Activated B cell treated with CpG ODN at 0.5 μM for 24 hours (primary cell): ENCODE data around the gene ENPP3. TPM values are rescaled to one million over a fixed set of nuclear protein-coding genes. Genes with fewer than 3 reads are reported as not detected.

Experiments used
- ATAC-seq: fragments of 200-7000 bp; cut with Tn5 transposase; one replicate; pipeline ENCODE4 v1.10.0; 2021; ENCODE audit warnings: low read depth, mild to moderate bottlenecking, moderate library complexity
- CTCF ChIA-PET: fragments of 350-600 bp; sonication (Branson Sonifier 250); formaldehyde crosslinking; loops from one replicate; lab custom pipeline; 2021; ENCODE audit warnings: antibody characterized with exemption; lab: Charles Lee
- POLR2A ChIA-PET: fragments of 350-600 bp; sonication (Branson Sonifier 250); formaldehyde crosslinking; loops from one replicate; lab custom pipeline; 2021; ENCODE audit warnings: antibody characterized with exemption; lab: Charles Lee
- DNase-seq: peaks from one replicate; pipeline ENCODE4 v3.0.0; 2022
- H3K27ac Mint-ChIP-seq: one replicate; pipeline ENCODE4 v1.8.0; 2020; ENCODE audit warnings: mixed read lengths
- H3K27me3 Mint-ChIP-seq: one replicate; pipeline ENCODE4 v1.8.0; 2021; ENCODE audit warnings: mixed read lengths
- H3K36me3 Mint-ChIP-seq: one replicate; pipeline ENCODE4 v1.8.0; 2021; ENCODE audit warnings: low read depth, mixed read lengths
- H3K4me1 Mint-ChIP-seq: one replicate; pipeline ENCODE4 v1.8.0; 2021; ENCODE audit warnings: mixed read lengths
- H3K4me3 Mint-ChIP-seq: one replicate; pipeline ENCODE4 v1.8.0; 2020; ENCODE audit warnings: mild to moderate bottlenecking, mixed read lengths
- H3K9me3 Mint-ChIP-seq: one replicate; pipeline ENCODE4 v1.8.0; 2020; ENCODE audit warnings: mixed read lengths
- intact Hi-C: fragments of 100-400 bp; cut with micrococcal nuclease; formaldehyde crosslinking; loops from one replicate; pipeline ENCODE4 v1.15.1; 2024
- total RNA-seq: library from RNA; stranded (reverse); gene quantifications from 2 replicates; pipeline ENCODE4 v1.2.3, GENCODE V29; 2022
- TF ChIP-seq, protein P1 (sequence below): fragments of 200-600 bp; IDR thresholded peaks from one replicate; pipeline ENCODE4 v1.8.0; 2022; ENCODE audit warnings: antibody characterized with exemption, mild to moderate bottlenecking

ENPP3 gene
- total RNA-seq, 1 donor from 2014 or later, result 0.29 TPM

- TF ChIP-seq, protein P1, sequence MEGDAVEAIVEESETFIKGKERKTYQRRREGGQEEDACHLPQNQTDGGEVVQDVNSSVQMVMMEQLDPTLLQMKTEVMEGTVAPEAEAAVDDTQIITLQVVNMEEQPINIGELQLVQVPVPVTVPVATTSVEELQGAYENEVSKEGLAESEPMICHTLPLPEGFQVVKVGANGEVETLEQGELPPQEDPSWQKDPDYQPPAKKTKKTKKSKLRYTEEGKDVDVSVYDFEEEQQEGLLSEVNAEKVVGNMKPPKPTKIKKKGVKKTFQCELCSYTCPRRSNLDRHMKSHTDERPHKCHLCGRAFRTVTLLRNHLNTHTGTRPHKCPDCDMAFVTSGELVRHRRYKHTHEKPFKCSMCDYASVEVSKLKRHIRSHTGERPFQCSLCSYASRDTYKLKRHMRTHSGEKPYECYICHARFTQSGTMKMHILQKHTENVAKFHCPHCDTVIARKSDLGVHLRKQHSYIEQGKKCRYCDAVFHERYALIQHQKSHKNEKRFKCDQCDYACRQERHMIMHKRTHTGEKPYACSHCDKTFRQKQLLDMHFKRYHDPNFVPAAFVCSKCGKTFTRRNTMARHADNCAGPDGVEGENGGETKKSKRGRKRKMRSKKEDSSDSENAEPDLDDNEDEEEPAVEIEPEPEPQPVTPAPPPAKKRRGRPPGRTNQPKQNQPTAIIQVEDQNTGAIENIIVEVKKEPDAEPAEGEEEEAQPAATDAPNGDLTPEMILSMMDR, result no peak
- DNase-seq (no peak), ATAC-seq (no peak)
- Mint-ChIP-seq H3K4me3 (no peak overlapping the region), H3K27ac (no peak overlapping the region), H3K36me3 (peaks cover 78% of the 10 kb centered on the region), H3K9me3 (no peaks in the 10 kb centered on the region), H3K27me3 (no peaks in the 10 kb centered on the region), H3K4me1 (no peaks in the 10 kb centered on the region)
- ChIA-PET POLR2A (no interaction called here), CTCF (interaction anchor here (0.6 kb wide), 1 partner anchor 14 kb away, joined by 3 read pairs; no protein-coding TSS in a partner anchor)
- intact Hi-C loops, result no loop called here
Measured at GRCh38 chr6:131615275-131615674, 21.8 kb upstream of the ENPP3 start.

GRCh38 chr6:131627724-131628682, 9.1 kb upstream of the ENPP3 start, which contains the start of gene MED23:
MED23 (minus strand) TSS chr6:131628242; CDS start chr6:131628049, 193 bp downstream.
- ATAC-seq (peak; percentile 95), DNase-seq (peak; percentile 98)
- Mint-ChIP-seq H3K36me3 (peaks cover 31% of the 10 kb centered on the region), H3K4me3 (peak within 1 kb of the TSS; percentile 99), H3K27ac (peak within 1 kb of the TSS; percentile 94), H3K27me3 (no peaks in the 10 kb centered on the region), H3K9me3 (no peaks in the 10 kb centered on the region), H3K4me1 (peaks cover 31% of the 10 kb centered on the region)
- ChIA-PET POLR2A (interaction anchor here (0.5 to 1.5 kb wide), 14 partner anchors 9 to 639 kb away, joined by 3 to 6 read pairs (median 3); partner anchors contain the start of gene EPB41L2), CTCF (interaction anchor here (0.7 to 3.6 kb wide), 23 partner anchors 9 to 743 kb away, joined by 3 to 21 read pairs (median 5); partner anchors contain the start of gene ENPP3)
- intact Hi-C loops, result loop anchor here (1.0 to 5.0 kb wide), 10 partner anchors 55 to 1187 kb away; partner anchors contain the start of genes AKAP7, EPB41L2, RPS12 and STX7
- TF ChIP-seq, protein P1, result peak; percentile 62

GRCh38 chr6:131628726-131629125, 8.4 kb upstream of the ENPP3 start:
- peak overlapping the region; percentile 94 for H3K27ac Mint-ChIP-seq
- peaks cover 24% of the 10 kb centered on the region for H3K36me3 Mint-ChIP-seq
- POLR2A ChIA-PET, result interaction anchor here (0.7 to 1.5 kb wide), 4 partner anchors 9 to 61 kb away, joined by 3 to 6 read pairs (median 4); no protein-coding TSS in a partner anchor
- H3K4me1 Mint-ChIP-seq, result peaks cover 31% of the 10 kb centered on the region
- H3K4me3 Mint-ChIP-seq, result peak overlapping the region; percentile 99
- TF ChIP-seq, protein P1, result no peak
- no peaks in the 10 kb centered on the region for H3K27me3 Mint-ChIP-seq
- intact Hi-C loops, result loop anchor here (1.0 to 5.0 kb wide), 10 partner anchors 55 to 1186 kb away; partner anchors contain the start of genes AKAP7, EPB41L2, RPS12 and STX7
- CTCF ChIA-PET, result interaction anchor here (0.7 to 3.6 kb wide), 21 partner anchors 8 to 743 kb away, joined by 3 to 21 read pairs (median 5); partner anchors contain the start of gene ENPP3
- no peak for ATAC-seq
- no peaks in the 10 kb centered on the region for H3K9me3 Mint-ChIP-seq
- DNase-seq, result no peak

GRCh38 chr6:131629651-131630050, 7.5 kb upstream of the ENPP3 start:
- POLR2A ChIA-PET, result no interaction called here
- intact Hi-C loops, result loop anchor here (2.0 to 5.0 kb wide), 5 partner anchors 283 to 1185 kb away; partner anchors contain the start of genes AKAP7, EPB41L2, RPS12 and STX7
- Mint-ChIP-seq H3K27ac (no peak overlapping the region), H3K4me1 (peaks cover 32% of the 10 kb centered on the region), H3K4me3 (no peak overlapping the region), H3K9me3 (no peaks in the 10 kb centered on the region), H3K36me3 (peaks cover 16% of the 10 kb centered on the region), H3K27me3 (peaks cover 2% of the 10 kb centered on the region)
- DNase-seq (no peak), ATAC-seq (no peak)
- CTCF ChIA-PET, result interaction anchor here (1.2 to 3.6 kb wide), 5 partner anchors 32 to 744 kb away, joined by 4 to 21 read pairs (median 11); no protein-coding TSS in a partner anchor
- TF ChIP-seq, protein P1, result no peak
